Stimulated activated CD8-positive, alpha-beta memory T cell treated with anti-CD3 and anti-CD28 coated beads, Interleukin-15, amount 100 ng/mL, for 24 hours (primary cell): ENCODE results near the gene ELAVL1.
"Not testable (repeated sequence)": the region's sequence is repeated elsewhere in the genome, so short reads cannot be mapped to it uniquely, and the experiment has no call there.

ENCODE experiments used
- DNase-seq: peaks from one replicate; pipeline ENCODE4 v3.0.0-alpha.2; 2020; ENCODE audit warnings: low read depth

The ELAVL1 gene

GRCh38 chr19:7933828-7934725, 71.4 kb downstream of the ELAVL1 start:
- no peak for DNase-seq

GRCh38 chr19:7933411-7933810, 72.0 kb downstream of the ELAVL1 start:
- DNase-seq, result no peak

GRCh38 chr19:7932930-7933300, 72.5 kb downstream of the ELAVL1 start:
- DNase-seq, result no peak

GRCh38 chr19:7932276-7932929, 73.0 kb downstream of the ELAVL1 start:
- no peak for DNase-seq

- no peak for DNase-seq
These were observed 74.0 kb downstream of the ELAVL1 start for GRCh38 chr19:7931221-7932061.

- no peak for DNase-seq
These were observed 74.7 kb downstream of the ELAVL1 start for GRCh38 chr19:7930765-7931164.

- not testable (repeated sequence) for DNase-seq
These were observed 75.4 kb downstream of the ELAVL1 start for GRCh38 chr19:7930030-7930429.

- DNase-seq, result no peak
These were observed 76.4 kb downstream of the ELAVL1 start for GRCh38 chr19:7928741-7929701.

- no peak for DNase-seq
These were observed 77.1 kb downstream of the ELAVL1 start for GRCh38 chr19:7928334-7928706.

- DNase-seq, result no peak
These were observed 77.7 kb downstream of the ELAVL1 start for GRCh38 chr19:7927605-7928333.

- DNase-seq, result no peak
These were observed 78.5 kb downstream of the ELAVL1 start for GRCh38 chr19:7926727-7927604.

GRCh38 chr19:7926021-7926726, 79.3 kb downstream of the ELAVL1 start, which contains the start of gene CTXN1:
CTXN1 (minus strand) TSS chr19:7926135; CDS start chr19:7925538, 597 bp downstream.
- DNase-seq, result peak; percentile 79

- peak; percentile 56 for DNase-seq
These were observed 80.1 kb downstream of the ELAVL1 start for GRCh38 chr19:7925171-7925851.

GRCh38 chr19:7924651-7925170, 80.7 kb downstream of the ELAVL1 start:
- no peak for DNase-seq

GRCh38 chr19:7924241-7924640, 81.2 kb downstream of the ELAVL1 start:
- no peak for DNase-seq

GRCh38 chr19:7923295-7924191, 81.9 kb downstream of the ELAVL1 start:
- no peak for DNase-seq

- no peak for DNase-seq
These were observed 82.6 kb downstream of the ELAVL1 start for GRCh38 chr19:7922836-7923195.
